Lung (tissue), 12 donors: ENCODE measurements around the gene NADK2. TPM values are rescaled to one million over a fixed set of nuclear protein-coding genes. Genes with fewer than 3 reads are reported as not detected.
A peak's percentile ranks its signal among the peaks of the same experiment; 100 is the strongest.

Experiments
- ATAC-seq: fragments of 200-7000 bp; cut with Tn5 transposase; one replicate; pipeline ENCODE4 v1.9.1; 2020; ENCODE audit warnings: moderate number of reproducible peaks; ENCODE audit not compliant: insufficient read depth, low FRiP score
- DNase-seq, 3 donors: peaks; one replicate each; pipeline ENCODE4 v3.0.0-alpha.2; 2013 to 2017
- H3K27ac ChIP-seq, 2 donors: one replicate each; pipeline ENCODE4 v1.5.1; 2013; ENCODE audit warnings: mild to moderate bottlenecking in 2 of 2, moderate library complexity in 2 of 2, control low read depth in 1 of 2, inconsistent platforms in 1 of 2, low read depth in 1 of 2, low read length in 1 of 2
- H3K27me3 ChIP-seq, 3 donors: one replicate each; pipeline ENCODE4 v1.5.1; 2013; ENCODE audit warnings: low read length in 2 of 3; ENCODE audit not compliant: control insufficient read depth in 3 of 3, insufficient read depth in 3 of 3
- H3K36me3 ChIP-seq, 4 donors: one replicate each; pipeline ENCODE4 v1.5.1; 2013; ENCODE audit warnings: low read length in 4 of 4, mild to moderate bottlenecking in 1 of 4, moderate library complexity in 1 of 4; ENCODE audit not compliant: control insufficient read depth in 4 of 4, insufficient read depth in 4 of 4
- H3K4me1 ChIP-seq, 5 donors: one replicate each; pipeline ENCODE4 v1.5.1; 2013; ENCODE audit warnings: low read length in 5 of 5, mild to moderate bottlenecking in 2 of 5, moderate library complexity in 1 of 5; ENCODE audit not compliant: control insufficient read depth in 5 of 5, insufficient read depth in 5 of 5
- H3K4me3 ChIP-seq: one replicate; pipeline ENCODE4 v1.5.1; 2013; ENCODE audit warnings: mild to moderate bottlenecking, control low read depth, moderate library complexity
- H3K9ac ChIP-seq, 2 donors: one replicate each; pipeline ENCODE4 v1.5.1; 2013; ENCODE audit warnings: low read length in 2 of 2, control low read depth in 1 of 2; ENCODE audit not compliant: insufficient read depth in 1 of 2
- H3K9me3 ChIP-seq, 4 donors: one replicate each; pipeline ENCODE4 v1.5.1; 2013; ENCODE audit warnings: low read length in 3 of 4, mild to moderate bottlenecking in 1 of 4, moderate library complexity in 1 of 4; ENCODE audit not compliant: control insufficient read depth in 4 of 4, insufficient read depth in 3 of 4
- WGBS, 2 donors: extraction: QIAGEN DNeasy Blood & Tissue Kit; methylation state at CpG; one replicate each; pipeline ENCODE4 v1.1.7; 2013; 5-methylcytosine and 5-hydroxymethylcytosine counted together
- polyA plus RNA-seq, 2 donors: library from polyadenylated mRNA; stranded (reverse); fragments of 200-250 nt; gene quantifications; one replicate each; pipeline ENCODE4 v1.2.1, GENCODE V29; 2013
- total RNA-seq, 2 donors: library from RNA; depleted of rRNA in 1 of 2; stranded (reverse); fragments of >200 nt in 1 of 2; gene quantifications; one replicate each; pipeline ENCODE4 v1.2.1, GENCODE V29; 2014 to 2021
- TF ChIP-seq, protein P1 (sequence below): IDR thresholded peaks from 2 replicates; pipeline ENCODE4 v1.5.1; 2012; ENCODE audit warnings: mild to moderate bottlenecking; ENCODE audit errors: control extremely low read depth, extremely low read depth
- donor health status: control.
- donor health status: control.
- donor health status: Bipolar disorder and iron deficiency.
- donor health status: healthy.
- donor health status: DM: yes; HTN: yes; CAD: no.

The NADK2 gene
- total and polyA plus RNA-seq, 4 donors, result 8.4 to 37.9 (median 16.2) TPM

DNA sequence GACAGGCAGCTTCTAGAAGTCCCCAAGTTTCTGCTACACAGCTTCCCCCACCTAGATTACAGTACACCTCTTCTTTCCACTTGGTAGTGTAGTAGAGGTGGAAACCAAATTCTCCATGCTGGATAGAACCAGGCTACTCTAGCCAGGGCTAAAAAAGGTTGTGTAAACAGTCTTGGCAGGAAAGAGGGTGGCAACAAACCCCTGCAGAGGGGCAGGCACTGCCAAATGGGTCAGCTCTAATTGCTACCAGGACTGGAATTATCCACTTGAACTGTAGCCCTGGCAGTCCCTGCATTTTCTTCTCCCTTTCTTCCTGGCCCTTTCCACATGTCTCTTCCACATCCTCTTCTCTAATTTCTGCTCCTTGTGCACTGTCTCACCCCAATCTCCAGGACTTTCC is 35.1 kb upstream of the NADK2 start:
- TF ChIP-seq, protein P1, sequence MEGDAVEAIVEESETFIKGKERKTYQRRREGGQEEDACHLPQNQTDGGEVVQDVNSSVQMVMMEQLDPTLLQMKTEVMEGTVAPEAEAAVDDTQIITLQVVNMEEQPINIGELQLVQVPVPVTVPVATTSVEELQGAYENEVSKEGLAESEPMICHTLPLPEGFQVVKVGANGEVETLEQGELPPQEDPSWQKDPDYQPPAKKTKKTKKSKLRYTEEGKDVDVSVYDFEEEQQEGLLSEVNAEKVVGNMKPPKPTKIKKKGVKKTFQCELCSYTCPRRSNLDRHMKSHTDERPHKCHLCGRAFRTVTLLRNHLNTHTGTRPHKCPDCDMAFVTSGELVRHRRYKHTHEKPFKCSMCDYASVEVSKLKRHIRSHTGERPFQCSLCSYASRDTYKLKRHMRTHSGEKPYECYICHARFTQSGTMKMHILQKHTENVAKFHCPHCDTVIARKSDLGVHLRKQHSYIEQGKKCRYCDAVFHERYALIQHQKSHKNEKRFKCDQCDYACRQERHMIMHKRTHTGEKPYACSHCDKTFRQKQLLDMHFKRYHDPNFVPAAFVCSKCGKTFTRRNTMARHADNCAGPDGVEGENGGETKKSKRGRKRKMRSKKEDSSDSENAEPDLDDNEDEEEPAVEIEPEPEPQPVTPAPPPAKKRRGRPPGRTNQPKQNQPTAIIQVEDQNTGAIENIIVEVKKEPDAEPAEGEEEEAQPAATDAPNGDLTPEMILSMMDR, result no peak
- DNase-seq (no peak), ATAC-seq (no peak)
- Histone ChIP-seq H3K36me3 (no peaks in the 10 kb centered on the region), H3K27me3 (no peaks in the 10 kb centered on the region), H3K27ac (no peak overlapping the region), H3K9ac (no peak overlapping the region), H3K9me3 (no peaks in the 10 kb centered on the region), H3K4me1 (peaks cover 0 to 15% (median 6%) of the 10 kb centered on the region in 5 donors), H3K4me3 (no peak overlapping the region)

DNA sequence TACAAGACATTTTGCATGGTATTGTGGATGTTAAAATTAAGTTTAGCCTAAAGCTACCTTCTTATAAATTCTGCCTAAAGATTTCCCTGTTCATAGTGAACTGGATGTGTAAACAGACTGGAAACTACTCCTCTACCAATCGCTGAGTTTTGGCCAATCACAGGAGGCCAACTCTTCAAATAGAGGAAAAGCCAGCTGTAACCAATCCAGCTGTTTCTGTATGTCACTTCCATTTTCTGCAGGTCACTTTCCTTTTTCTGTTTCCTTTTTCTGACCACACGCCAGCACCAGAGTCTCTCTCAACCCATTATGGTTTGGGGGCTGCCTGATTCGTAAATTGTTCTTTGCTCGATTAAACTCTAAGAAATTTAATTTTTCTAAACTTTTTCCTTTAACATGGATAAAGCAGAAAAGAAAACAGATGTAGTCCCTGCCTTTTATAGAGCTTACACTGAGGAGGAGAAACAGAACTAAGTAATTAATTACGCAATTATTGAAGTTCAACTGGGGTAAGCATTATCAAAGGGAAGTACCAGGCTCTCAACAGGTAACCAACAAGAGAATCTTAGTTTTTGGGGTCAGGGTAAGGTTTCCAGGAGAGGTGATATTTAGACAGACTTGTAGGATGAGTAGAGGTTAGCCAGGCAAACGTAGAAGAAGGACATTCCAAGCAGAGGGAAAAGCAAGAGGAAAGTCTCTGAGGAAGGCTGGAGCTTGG is 32.2 kb upstream of the NADK2 start:
- ATAC-seq, result no peak
- WGBS, 2 donors, result 54 to 63% methylated on average over 6 of the region's 6 CpGs

GRCh38 chr5:36272136-36272690 is 30.5 kb upstream of the NADK2 start:
- H3K27me3 ChIP-seq, result no peaks in the 10 kb centered on the region
- no peak overlapping the region for H3K4me3 ChIP-seq
- no peaks in the 10 kb centered on the region for H3K36me3 ChIP-seq
- H3K4me1 ChIP-seq, result peaks cover 0 to 41% (median 3%) of the 10 kb centered on the region in 5 donors
- no peak overlapping the region for H3K9ac ChIP-seq
- 94% methylated on average over 2 of the region's 2 CpGs for WGBS, 2 donors
- no peaks in the 10 kb centered on the region for H3K9me3 ChIP-seq
- ATAC-seq, result no peak
- TF ChIP-seq, protein P1, result no peak
- peak in 2 of 3 donors; percentile 39 to 48 for DNase-seq
- H3K27ac ChIP-seq, result no peak overlapping the region

More for the DNA sequence above, 32.2 kb upstream of the NADK2 start:
- TF ChIP-seq, protein P1, result no peak
- H3K9ac ChIP-seq, result no peak overlapping the region
- H3K4me3 ChIP-seq, result no peak overlapping the region
- H3K27ac ChIP-seq, result no peak overlapping the region
- H3K4me1 ChIP-seq, result peaks cover 0 to 39% (median 6%) of the 10 kb centered on the region in 5 donors
- H3K36me3 ChIP-seq, result no peaks in the 10 kb centered on the region
- DNase-seq, result peak in 2 of 3 donors; percentile 64 to 73
- H3K9me3 ChIP-seq, result no peaks in the 10 kb centered on the region
- H3K27me3 ChIP-seq, result no peaks in the 10 kb centered on the region
